Uterus (tissue), 2 donors: ENCODE results near the gene CAPN9.

Source experiments
- CTCF ChIP-seq, 4 experiments: fragments of 200-600 bp in 2 of 4; fragments of 450-650 bp in 2 of 4; sonication (generic) in 2 of 4; IDR thresholded peaks; one replicate each; pipeline ENCODE4 v1.5.1; 2016 to 2019; ENCODE audit warnings: antibody characterized with exemption in 4 of 4, mild to moderate bottlenecking in 2 of 4, moderate library complexity in 1 of 4
- POLR2A ChIP-seq, 2 donors: fragments of 450-650 bp; IDR thresholded peaks; one replicate each; pipeline ENCODE4 v1.6.1; 2016; ENCODE audit warnings: antibody characterized with exemption in 2 of 2, mild to moderate bottlenecking in 1 of 2, moderate library complexity in 1 of 2

- TF ChIP-seq CTCF (IDR thresholded peaks at IDR 0.05), result no peak
- no peak for TF ChIP-seq POLR2A (IDR thresholded peaks at IDR 0.05)
Measured at GRCh38 chr1:230702934-230703678, 44.1 kb upstream of the CAPN9 start.
